SK-N-SH (cell line): ENCODE results near the gene OGDH. TPM values are rescaled to one million over a fixed set of nuclear protein-coding genes. Genes with fewer than 3 reads are reported as not detected.

ENCODE experiments used
- CTCF ChIA-PET: fragments of 300-600, 350-600 bp; formaldehyde crosslinking; extraction: SDS; loops from one replicate; lab custom pipeline; 2021; lab: Yijun Ruan, JAX
- POLR2A ChIA-PET: fragments of 350-600 bp; sonication (Branson Sonifier 250); formaldehyde crosslinking; extraction: SDS; loops from one replicate; lab custom pipeline; 2020; ENCODE audit warnings: antibody characterized with exemption, inconsistent platforms; lab: Yijun Ruan, JAX
- DNase-seq: peaks from one replicate; pipeline ENCODE4 v3.0.0; 2012
- H2AFZ ChIP-seq: fragments of 200-600 bp; sonication (generic); 2 replicates; pipeline ENCODE4 v1.8.1; 2016; ENCODE audit warnings: antibody characterized with exemption, mild to moderate bottlenecking, low read depth
- H3F3A ChIP-seq: fragments of 200-600 bp; sonication (generic); replicated peaks from 2 replicates; pipeline ENCODE3; 2016; ENCODE audit warnings: antibody characterized with exemption, mild to moderate bottlenecking; ENCODE audit not compliant: insufficient read depth
- H3K27ac ChIP-seq, 2 experiments: fragments of 200-500 bp in 1 of 2; fragments of 200-600 bp in 1 of 2; sonication (Bioruptor generic) in 1 of 2; sonication (generic), shearing (Covaris generic) in 1 of 2; 2 replicates each; pipeline versions ENCODE4 v1.5.1 to v1.6.1; 2014 to 2016; ENCODE audit warnings: low read depth in 2 of 2, inconsistent platforms in 1 of 2, low read length in 1 of 2, mild to moderate bottlenecking in 1 of 2, mixed read lengths in 1 of 2
- H3K27me3 ChIP-seq: fragments of 200-600 bp; sonication (generic), shearing (Covaris generic); 2 replicates; pipeline ENCODE4 v1.6.1; 2016; ENCODE audit warnings: mixed run types; ENCODE audit not compliant: insufficient read depth
- H3K36me3 ChIP-seq, 2 experiments: fragments of 200-500 bp in 1 of 2; fragments of 200-600 bp in 1 of 2; sonication (Bioruptor generic) in 1 of 2; sonication (generic) in 1 of 2; replicated peaks in 1 of 2; 2 replicates each; pipeline versions ENCODE3 to v1.5.1; 2014 to 2016; ENCODE audit warnings: low read length in 1 of 2, mild to moderate bottlenecking in 1 of 2; ENCODE audit not compliant: insufficient read depth in 2 of 2, control insufficient read depth in 1 of 2
- H3K4me1 ChIP-seq, 2 experiments: fragments of 200-500 bp in 1 of 2; fragments of 200-600 bp in 1 of 2; sonication (Bioruptor generic) in 1 of 2; sonication (generic), shearing (Covaris generic) in 1 of 2; 2 replicates each; pipeline versions ENCODE4 v1.5.1 to v1.6.1; 2014 to 2016; ENCODE audit warnings: low read depth in 1 of 2, low read length in 1 of 2, mixed run types in 1 of 2; ENCODE audit not compliant: insufficient read depth in 2 of 2, control insufficient read depth in 1 of 2
- H3K4me2 ChIP-seq: fragments of 200-600 bp; sonication (generic), shearing (Covaris generic); 2 replicates; pipeline ENCODE4 v1.6.1; 2017; ENCODE audit warnings: mixed run types
- H3K4me3 ChIP-seq, 2 experiments: fragments of 200-500 bp in 1 of 2; fragments of 200-600 bp in 1 of 2; sonication (Bioruptor generic) in 1 of 2; sonication (generic), shearing (Covaris generic) in 1 of 2; 2 replicates each; pipeline versions ENCODE4 v1.5.1 to v1.8.1; 2014 to 2016; ENCODE audit warnings: low read depth in 2 of 2, inconsistent platforms in 1 of 2, low read length in 1 of 2, mild to moderate bottlenecking in 1 of 2, mixed read lengths in 1 of 2, moderate library complexity in 1 of 2
- H3K79me2 ChIP-seq: fragments of 200-600 bp; sonication (generic); 2 replicates; pipeline ENCODE4 v1.8.1; 2017; ENCODE audit warnings: mild to moderate bottlenecking; ENCODE audit not compliant: insufficient read depth
- H3K9ac ChIP-seq: fragments of 200-600 bp; sonication (generic); 2 replicates; pipeline ENCODE4 v1.6.1; 2017; ENCODE audit warnings: mixed run types
- H3K9me2 ChIP-seq: fragments of 200-600 bp; sonication (generic); 2 replicates; pipeline ENCODE4 v1.6.1; 2017; ENCODE audit warnings: mixed run types
- H3K9me3 ChIP-seq: fragments of 200-600 bp; sonication (generic); 2 replicates; pipeline ENCODE4 v1.6.1; 2017; ENCODE audit warnings: mixed run types, mild to moderate bottlenecking, moderate library complexity
- H4K20me1 ChIP-seq: fragments of 200-600 bp; sonication (generic); 2 replicates; pipeline ENCODE4 v1.6.1; 2017; ENCODE audit warnings: mild to moderate bottlenecking, mixed run types; ENCODE audit not compliant: insufficient read depth
- ELF1 ChIP-seq: IDR thresholded peaks from 2 replicates; pipeline ENCODE4 v1.4.0; 2012
- EZH2phosphoT487 ChIP-seq: fragments of 200-600 bp; sonication (generic); IDR thresholded peaks from 2 replicates; pipeline ENCODE4 v1.6.1; 2017; ENCODE audit warnings: low read depth, mixed run types, mild to moderate bottlenecking, antibody characterized with exemption, moderate library complexity, borderline replicate concordance
- FOXJ3 ChIP-seq: sonication (generic); formaldehyde crosslinking; IDR thresholded peaks from 2 replicates; pipeline ENCODE4 v1.5.1; 2020; ENCODE audit warnings: mild to moderate bottlenecking, missing genetic modification reagents
- GABPA ChIP-seq: IDR thresholded peaks from 2 replicates; pipeline ENCODE4 v1.4.0; 2012; ENCODE audit warnings: low read depth, mild to moderate bottlenecking
- NFIC ChIP-seq: IDR thresholded peaks from 2 replicates; pipeline ENCODE4 v1.4.0; 2012; ENCODE audit warnings: borderline replicate concordance
- POLR2AphosphoS5 ChIP-seq: IDR thresholded peaks from 2 replicates; pipeline ENCODE4 v1.6.1; 2012; ENCODE audit warnings: low read depth, low read length
- RCOR1 ChIP-seq: fragments of 150-350 bp; IDR thresholded peaks from 2 replicates; pipeline ENCODE4 v1.6.1; 2017; ENCODE audit warnings: antibody characterized with exemption, low read length
- RFX5 ChIP-seq: IDR thresholded peaks from 2 replicates; pipeline ENCODE4 v1.6.1; 2012; ENCODE audit warnings: mild to moderate bottlenecking, improper control_type of control experiment, low read length
- RXRA ChIP-seq: IDR thresholded peaks from 2 replicates; pipeline ENCODE4 v1.4.0; 2012; ENCODE audit warnings: low read depth, mild to moderate bottlenecking, borderline replicate concordance
- SIN3A ChIP-seq: IDR thresholded peaks from 2 replicates; pipeline ENCODE4 v1.6.1; 2012; ENCODE audit warnings: low read depth, mild to moderate bottlenecking, low read length, moderate library complexity, borderline replicate concordance
- SMC3 ChIP-seq: IDR thresholded peaks from 2 replicates; pipeline ENCODE4 v1.6.1; 2012; ENCODE audit warnings: low read depth, low read length, improper control_type of control experiment
- TAF1 ChIP-seq: IDR thresholded peaks from 2 replicates; pipeline ENCODE4 v1.6.1; 2012; ENCODE audit warnings: low read depth, mild to moderate bottlenecking, low read length, moderate library complexity, borderline replicate concordance
- USF1 ChIP-seq: IDR thresholded peaks from 2 replicates; pipeline ENCODE4 v1.4.0; 2012; ENCODE audit warnings: low read depth, borderline replicate concordance
- WGBS: methylation state at CpG from one replicate; pipeline ENCODE4 v1.1.6; 2017; ENCODE audit warnings: low lambda C conversion rate; 5-methylcytosine and 5-hydroxymethylcytosine counted together
- polyA plus RNA-seq, 3 experiments: library from polyadenylated mRNA; depleted of rRNA; stranded (reverse); fragments of >200 nt; gene quantifications; 2 replicates each; pipeline ENCODE4 v1.2.3, GENCODE V29; 2012
- TF ChIP-seq, protein P1 (sequence below): IDR thresholded peaks from 2 replicates; pipeline ENCODE4; 2012
- TF ChIP-seq, protein P2 (sequence below): IDR thresholded peaks from 2 replicates; pipeline ENCODE4 v1.4.0; 2012; ENCODE audit warnings: low read depth
- TF ChIP-seq, protein P3 (sequence below): fragments of 150-350 bp; IDR thresholded peaks from 2 replicates; pipeline ENCODE4 v1.6.1; 2016; ENCODE audit warnings: mild to moderate bottlenecking, low read depth, low read length
- TF ChIP-seq, protein P4 (sequence below): IDR thresholded peaks from 2 replicates; pipeline ENCODE4 v1.6.1; 2012; ENCODE audit warnings: mild to moderate bottlenecking, low read depth, low read length, moderate library complexity
- TF ChIP-seq, protein P5 (sequence below): fragments of 150-350 bp; IDR thresholded peaks from 2 replicates; pipeline ENCODE4 v1.6.1; 2017; ENCODE audit warnings: antibody characterized with exemption, low read length, low read depth, borderline replicate concordance

OGDH gene
- polyA plus RNA-seq, 1 of the 3 experiments (the other 2 are of a cell fraction), result 69.4 TPM

DNA sequence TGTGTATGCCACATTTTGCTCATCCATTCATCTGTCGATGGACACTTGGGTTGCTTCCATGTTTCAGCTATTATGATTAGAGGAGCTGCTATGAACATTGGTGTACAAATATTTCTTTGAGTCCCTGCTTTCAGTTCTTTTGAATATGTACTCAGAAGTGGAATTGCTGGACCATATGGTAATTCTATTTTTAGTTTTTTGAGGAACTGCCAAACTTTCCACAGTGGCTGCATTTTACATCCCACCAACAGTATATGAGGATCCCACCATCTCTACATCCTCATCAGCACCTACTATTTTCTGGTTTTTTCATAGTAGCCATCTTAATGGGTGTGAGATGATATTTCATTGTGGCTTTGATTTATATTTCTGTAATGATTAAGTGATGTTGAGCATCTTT, 97.5 kb downstream of the OGDH start:
- no peak overlapping the region for H3K27ac ChIP-seq
- ChIA-PET POLR2A (no interaction called here), CTCF (interaction anchor here (0.6 kb wide), 1 partner anchor 114 kb away, joined by 3 read pairs; no protein-coding TSS in a partner anchor)
- H3K4me3 ChIP-seq, result no peak overlapping the region
- H3K36me3 ChIP-seq, result peaks cover 19 to 33% of the 10 kb centered on the region in 2 experiments
- no peaks in the 10 kb centered on the region for H4K20me1 ChIP-seq
- no peak overlapping the region for H3K9ac ChIP-seq
- no peak overlapping the region for H2AFZ ChIP-seq
- TF ChIP-seq SIN3A (no peak), EZH2phosphoT487 (no peak), SMC3 (no peak), RXRA (no peak), NFIC (no peak), RFX5 (no peak), RCOR1 (no peak), FOXJ3 (CRISPR knock-in tag) (no peak), ELF1 (no peak), POLR2AphosphoS5 (no peak), TAF1 (no peak), GABPA (no peak), USF1 (no peak)
- TF ChIP-seq, protein P1, sequence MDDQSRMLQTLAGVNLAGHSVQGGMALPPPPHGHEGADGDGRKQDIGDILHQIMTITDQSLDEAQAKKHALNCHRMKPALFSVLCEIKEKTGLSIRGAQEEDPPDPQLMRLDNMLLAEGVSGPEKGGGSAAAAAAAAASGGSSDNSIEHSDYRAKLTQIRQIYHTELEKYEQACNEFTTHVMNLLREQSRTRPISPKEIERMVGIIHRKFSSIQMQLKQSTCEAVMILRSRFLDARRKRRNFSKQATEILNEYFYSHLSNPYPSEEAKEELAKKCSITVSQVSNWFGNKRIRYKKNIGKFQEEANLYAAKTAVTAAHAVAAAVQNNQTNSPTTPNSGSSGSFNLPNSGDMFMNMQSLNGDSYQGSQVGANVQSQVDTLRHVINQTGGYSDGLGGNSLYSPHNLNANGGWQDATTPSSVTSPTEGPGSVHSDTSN, result no peak
- TF ChIP-seq, protein P2, sequence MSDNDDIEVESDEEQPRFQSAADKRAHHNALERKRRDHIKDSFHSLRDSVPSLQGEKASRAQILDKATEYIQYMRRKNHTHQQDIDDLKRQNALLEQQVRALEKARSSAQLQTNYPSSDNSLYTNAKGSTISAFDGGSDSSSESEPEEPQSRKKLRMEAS, result no peak
- TF ChIP-seq, protein P3, sequence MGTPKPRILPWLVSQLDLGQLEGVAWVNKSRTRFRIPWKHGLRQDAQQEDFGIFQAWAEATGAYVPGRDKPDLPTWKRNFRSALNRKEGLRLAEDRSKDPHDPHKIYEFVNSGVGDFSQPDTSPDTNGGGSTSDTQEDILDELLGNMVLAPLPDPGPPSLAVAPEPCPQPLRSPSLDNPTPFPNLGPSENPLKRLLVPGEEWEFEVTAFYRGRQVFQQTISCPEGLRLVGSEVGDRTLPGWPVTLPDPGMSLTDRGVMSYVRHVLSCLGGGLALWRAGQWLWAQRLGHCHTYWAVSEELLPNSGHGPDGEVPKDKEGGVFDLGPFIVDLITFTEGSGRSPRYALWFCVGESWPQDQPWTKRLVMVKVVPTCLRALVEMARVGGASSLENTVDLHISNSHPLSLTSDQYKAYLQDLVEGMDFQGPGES, result no peak
- TF ChIP-seq, protein P4, sequence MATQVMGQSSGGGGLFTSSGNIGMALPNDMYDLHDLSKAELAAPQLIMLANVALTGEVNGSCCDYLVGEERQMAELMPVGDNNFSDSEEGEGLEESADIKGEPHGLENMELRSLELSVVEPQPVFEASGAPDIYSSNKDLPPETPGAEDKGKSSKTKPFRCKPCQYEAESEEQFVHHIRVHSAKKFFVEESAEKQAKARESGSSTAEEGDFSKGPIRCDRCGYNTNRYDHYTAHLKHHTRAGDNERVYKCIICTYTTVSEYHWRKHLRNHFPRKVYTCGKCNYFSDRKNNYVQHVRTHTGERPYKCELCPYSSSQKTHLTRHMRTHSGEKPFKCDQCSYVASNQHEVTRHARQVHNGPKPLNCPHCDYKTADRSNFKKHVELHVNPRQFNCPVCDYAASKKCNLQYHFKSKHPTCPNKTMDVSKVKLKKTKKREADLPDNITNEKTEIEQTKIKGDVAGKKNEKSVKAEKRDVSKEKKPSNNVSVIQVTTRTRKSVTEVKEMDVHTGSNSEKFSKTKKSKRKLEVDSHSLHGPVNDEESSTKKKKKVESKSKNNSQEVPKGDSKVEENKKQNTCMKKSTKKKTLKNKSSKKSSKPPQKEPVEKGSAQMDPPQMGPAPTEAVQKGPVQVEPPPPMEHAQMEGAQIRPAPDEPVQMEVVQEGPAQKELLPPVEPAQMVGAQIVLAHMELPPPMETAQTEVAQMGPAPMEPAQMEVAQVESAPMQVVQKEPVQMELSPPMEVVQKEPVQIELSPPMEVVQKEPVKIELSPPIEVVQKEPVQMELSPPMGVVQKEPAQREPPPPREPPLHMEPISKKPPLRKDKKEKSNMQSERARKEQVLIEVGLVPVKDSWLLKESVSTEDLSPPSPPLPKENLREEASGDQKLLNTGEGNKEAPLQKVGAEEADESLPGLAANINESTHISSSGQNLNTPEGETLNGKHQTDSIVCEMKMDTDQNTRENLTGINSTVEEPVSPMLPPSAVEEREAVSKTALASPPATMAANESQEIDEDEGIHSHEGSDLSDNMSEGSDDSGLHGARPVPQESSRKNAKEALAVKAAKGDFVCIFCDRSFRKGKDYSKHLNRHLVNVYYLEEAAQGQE, result no peak
- TF ChIP-seq, protein P5, sequence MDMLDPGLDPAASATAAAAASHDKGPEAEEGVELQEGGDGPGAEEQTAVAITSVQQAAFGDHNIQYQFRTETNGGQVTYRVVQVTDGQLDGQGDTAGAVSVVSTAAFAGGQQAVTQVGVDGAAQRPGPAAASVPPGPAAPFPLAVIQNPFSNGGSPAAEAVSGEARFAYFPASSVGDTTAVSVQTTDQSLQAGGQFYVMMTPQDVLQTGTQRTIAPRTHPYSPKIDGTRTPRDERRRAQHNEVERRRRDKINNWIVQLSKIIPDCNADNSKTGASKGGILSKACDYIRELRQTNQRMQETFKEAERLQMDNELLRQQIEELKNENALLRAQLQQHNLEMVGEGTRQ, result no peak
- no peak for DNase-seq
- H3K79me2 ChIP-seq, result no peaks in the 10 kb centered on the region
- H3F3A ChIP-seq, result peaks cover 9% of the 10 kb centered on the region
- no peak overlapping the region for H3K4me2 ChIP-seq
- no peaks in the 10 kb centered on the region for H3K27me3 ChIP-seq
- H3K9me2 ChIP-seq, result no peaks in the 10 kb centered on the region
- H3K4me1 ChIP-seq, result no peaks in the 10 kb centered on the region
- H3K9me3 ChIP-seq, result peaks cover 4% of the 10 kb centered on the region; the same call in 1 of the 2 replicates
- 87% methylated on average over 1 of the region's 1 CpG for WGBS
